Stimulated activated CD4-positive, alpha-beta T cell treated with anti-CD3 and anti-CD28 coated beads, Interleukin-1b, Interleukin-23, amount 100 ng/mL, for 1 hour (primary cell): ENCODE results near the gene CYP24A1.

Source experiments
- DNase-seq, 2 donors: peaks; one replicate each; pipeline ENCODE4 v3.0.0-alpha.2; 2020; ENCODE audit warnings: low read depth in 2 of 2

CYP24A1 gene

DNA sequence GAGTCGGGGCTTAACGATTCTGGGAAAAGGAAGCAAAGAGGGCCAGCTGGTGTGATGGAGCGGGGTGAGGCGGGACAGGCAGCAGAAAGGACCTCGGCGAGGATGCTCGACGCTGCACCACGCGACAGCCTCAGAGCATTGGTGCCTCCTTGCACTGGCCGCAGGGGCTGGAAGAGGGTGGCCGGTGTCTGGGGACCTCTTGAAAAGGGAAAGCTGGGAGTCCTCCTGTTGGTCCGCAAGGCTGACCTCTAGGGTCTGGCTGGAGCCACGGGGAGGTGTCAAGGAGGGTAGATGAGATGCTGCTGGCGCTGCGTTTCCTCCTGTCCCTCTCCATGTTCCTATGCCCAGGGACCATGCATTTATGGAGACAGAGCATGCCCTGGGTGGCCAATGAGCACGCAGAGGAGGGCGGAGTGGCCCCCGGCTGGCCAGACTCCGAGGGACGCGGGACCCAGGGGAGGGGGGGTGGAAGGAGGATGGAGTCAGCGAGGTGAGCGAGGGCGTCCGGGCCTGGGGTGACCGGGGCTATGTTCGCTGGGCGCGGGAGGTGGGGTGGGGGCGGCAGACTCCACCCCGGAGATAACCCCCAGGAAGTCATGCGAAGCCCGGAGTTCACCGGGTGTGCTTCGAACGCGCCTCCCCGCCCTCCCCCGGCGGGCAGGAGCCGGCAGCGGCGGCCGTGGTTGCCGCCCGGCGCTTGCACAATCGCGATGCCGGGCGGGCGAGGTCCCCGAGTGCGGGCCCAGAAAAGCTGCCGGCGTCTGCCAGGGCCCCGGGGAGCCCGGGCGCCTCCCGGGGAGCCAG, at the start of gene CYP24A1:
Gene CYP24A1, minus strand, starts transcription at position 334 of the 804 bp plus-strand sequence. CDS start 407 bp downstream, outside the sequence.
- no peak for DNase-seq

DNA sequence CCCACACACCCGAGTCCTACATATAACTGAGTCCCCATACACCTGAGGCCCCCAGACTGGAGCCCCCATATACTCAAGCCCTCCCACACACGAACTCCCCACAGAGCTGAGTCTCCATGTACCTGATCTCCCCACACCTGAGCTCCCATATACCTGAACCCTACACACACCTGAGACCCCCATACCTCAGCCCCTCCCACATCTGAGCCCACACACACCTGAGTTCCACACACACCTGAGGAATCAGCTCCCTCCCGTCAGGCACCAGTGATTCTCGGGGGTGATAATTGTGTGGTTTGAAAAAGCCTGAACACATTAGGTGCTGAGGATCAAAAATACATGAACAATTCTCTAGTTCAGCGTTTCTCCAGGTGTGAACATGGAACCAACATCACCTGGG, 49.5 kb upstream of the CYP24A1 start:
- DNase-seq: no peak

DNA sequence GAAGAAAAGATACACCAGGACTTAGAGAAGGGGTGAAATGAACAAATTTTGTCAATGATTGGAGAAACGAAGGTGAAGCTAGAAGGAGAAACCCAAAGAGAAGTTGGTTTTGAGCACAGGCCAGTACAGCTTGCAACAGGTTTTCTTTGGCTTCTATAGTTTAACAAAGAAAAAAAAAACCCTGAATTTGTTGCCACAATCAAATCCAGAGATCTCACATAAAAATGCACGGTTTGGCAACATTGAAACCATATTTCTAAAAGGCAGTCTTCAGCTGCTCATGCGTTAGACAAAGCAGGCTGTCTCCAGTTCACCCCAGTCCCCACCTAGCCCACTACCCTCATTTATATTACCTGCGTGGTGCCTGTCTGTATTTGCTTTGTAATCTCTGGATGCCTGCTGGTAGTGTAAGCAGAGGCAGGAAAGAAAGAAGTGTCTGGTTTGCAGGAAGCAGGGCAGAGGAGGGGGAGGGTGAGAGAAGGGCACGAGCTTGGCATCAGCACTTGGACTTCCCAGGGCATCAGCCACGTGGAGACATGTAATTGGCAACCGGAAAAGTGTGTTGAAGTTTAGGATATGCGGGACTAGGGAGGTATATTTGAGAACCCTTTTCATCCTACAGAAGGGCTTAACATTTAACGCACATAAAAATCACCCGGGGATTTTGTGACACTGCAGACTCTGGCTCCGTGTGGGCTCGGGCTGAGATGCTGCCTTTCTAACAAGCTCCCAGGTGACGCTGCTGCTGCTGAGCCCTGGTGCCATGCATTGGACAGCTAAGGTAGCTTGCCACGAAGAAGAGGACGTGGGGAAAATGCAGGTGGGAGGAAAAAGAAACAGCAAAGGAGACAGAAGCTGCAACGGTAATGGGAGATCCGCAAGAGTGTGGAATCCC, 48.5 kb upstream of the CYP24A1 start:
- no peak for DNase-seq

DNA sequence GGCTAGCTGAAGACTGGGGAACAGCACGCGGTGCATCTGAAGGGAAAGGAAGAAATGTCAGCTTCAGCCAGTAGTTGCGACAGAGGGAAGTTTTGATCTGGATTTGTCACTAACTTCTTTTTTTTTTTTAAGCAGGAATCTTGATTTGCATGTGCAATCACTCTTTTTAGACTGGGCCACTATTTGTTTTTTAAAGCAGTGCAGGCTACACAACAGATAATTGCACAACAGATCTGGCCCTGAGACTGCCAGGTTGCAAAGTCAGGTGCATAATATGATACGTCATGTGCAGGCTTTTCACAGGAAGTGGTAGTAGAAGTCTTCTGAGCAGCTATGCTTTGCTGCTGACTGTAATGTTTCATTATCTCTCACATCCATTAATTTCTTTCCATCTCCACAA, 47.6 kb upstream of the CYP24A1 start:
- no peak for DNase-seq

DNA sequence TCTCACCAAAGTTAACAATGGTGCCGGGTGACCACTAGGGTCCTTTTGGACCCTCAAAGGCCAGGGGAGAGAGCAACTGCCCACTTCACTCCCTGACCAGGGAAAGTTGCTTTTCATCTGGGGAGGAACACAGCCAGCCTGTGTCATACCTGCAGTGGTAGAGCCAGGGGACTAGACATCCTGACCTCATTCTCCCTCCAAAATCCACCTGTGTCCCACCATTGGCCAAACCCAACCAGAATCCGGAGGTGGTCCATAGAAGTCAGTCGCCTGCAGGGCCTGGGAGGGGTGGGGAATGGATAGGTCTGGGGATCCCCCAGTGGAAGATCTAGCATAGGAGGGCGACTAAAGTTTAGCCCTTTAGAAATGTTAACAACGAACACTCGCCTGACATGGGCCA, 46.9 kb upstream of the CYP24A1 start:
- DNase-seq: no peak

DNA sequence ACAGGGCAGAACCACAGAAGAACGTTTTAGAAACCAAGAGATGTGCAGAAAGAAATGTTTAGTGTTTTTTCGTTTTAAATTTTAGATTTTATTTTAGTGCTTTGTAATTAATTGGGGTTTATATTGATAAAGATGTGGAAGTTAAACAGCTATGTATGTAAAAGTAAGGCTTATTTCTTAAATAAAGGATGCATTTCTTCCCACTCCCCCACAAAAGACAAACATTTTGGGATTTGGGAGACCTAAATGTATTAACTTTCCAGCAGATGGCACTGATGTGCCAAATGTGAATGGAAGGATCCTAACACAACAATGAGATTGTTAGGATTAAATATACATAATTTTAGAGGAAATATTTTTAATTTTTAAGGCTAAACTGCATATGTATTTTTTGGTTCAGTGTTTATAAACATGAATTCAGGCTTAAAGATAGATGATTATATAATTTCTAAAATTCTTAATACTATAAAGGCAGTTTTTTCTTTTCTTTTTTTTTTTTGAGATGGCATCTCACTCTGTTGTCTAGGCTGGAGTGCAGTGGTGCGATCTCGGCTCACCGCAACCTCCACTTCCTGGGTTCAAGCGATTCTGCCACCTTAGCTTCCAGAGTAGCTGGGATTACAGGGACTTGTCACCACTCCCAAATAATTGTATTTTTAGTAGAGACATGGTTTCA, 46.1 kb upstream of the CYP24A1 start:
- no peak for DNase-seq

DNA sequence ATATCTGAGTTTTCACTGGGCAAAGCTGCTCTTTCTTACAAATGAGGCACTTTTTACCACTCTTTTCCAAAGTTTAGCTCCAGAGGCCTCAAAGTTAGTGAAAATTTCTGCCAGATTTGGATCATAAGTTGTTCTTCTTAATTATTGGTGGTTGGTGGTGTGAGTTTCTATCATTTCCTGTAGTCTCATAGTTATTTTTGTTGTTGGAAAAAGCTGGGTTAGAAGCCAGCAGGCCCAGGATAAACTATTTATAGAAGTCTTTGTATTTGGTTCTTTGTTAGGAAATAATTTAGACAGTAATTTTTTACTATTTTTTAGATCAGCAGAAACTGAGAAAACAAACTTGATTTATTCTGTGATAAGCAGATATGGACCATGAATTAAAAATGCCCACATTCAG, 44.7 kb upstream of the CYP24A1 start:
- no peak for DNase-seq

DNA sequence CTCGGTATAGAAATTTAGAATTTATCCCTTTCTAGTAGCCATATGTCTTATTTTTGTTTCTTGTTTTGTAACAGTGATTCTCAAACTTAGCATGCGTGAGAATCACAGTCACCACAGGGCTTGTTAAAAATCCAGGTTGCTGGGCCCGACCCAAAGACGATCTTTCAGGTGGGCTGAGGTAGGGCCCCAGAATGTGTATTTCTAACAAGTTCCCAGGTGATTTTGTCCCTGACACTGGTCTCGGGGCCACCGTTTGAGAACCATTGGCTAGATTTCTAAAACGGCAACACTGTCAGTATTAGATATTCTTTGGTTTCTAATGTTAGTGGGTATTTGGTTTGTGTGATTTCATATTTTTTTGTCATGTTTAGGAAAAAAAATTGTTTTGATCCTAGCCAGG, 44.0 kb upstream of the CYP24A1 start:
- DNase-seq: no peak

DNA sequence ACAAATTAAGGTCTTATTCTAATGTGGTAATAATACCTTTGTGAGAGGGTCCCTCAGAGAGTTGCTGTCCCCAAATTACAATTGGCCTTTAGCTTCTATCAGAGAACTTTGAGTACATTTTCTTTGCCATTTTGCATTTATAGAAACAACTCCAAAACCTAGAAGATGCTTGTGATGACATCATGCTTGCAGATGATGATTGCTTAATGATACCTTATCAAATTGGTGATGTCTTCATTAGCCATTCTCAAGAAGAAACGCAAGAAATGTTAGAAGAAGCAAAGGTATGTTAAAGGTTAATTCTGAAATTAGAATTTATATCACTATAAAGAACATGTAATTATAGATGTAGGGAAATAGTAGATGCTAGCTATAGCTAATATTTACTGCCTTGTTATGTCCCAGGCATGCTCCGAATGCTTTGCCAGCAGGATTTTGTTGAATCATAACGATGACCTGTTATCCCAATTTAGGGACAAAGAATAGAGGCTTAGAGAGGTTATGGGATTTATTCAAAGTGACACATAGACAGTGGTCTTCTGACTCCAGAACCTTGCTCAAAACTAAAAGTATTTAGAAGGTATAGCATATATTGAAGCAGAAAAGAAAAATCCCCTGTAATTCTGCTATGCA, 41.5 kb upstream of the CYP24A1 start:
- no peak for DNase-seq

DNA sequence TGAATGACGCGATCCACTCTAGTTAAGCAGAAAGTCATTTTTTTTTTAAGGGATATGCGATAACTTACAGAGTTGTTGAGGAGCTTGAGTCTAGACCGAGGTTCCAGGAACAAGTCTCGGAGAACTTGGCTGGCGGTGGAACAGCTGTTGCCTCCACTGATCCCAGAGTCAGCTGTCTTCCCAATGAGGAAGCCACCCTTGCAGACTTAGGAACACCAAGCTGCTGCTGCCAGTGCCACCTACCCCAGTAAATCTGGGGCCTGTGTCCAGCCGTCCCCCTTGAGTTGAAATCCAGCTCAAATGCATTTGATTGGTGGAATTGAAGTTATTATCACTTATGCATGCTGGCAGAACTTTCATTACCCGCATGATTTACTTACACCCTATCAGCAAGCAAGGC, 40.8 kb upstream of the CYP24A1 start:
- no peak for DNase-seq

DNA sequence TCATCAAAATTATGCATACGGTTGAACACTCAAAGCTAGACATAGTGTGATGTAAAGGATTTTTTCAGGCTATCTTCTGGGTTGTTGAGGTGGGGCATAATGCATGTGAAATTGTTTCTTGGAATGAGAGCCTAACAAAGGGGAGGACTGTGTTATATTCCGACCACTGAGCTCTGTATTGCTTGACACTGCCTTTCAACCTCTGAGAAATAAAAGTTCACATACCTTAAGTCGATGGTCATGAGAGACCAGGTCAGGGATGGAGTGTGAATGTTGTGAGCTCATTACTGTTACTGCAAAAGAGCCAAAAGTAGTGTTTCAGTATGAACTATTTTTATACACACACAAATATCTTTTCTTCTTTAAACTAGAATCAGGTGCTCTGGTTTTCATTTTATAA, 39.1 kb upstream of the CYP24A1 start:
- DNase-seq: no peak

DNA sequence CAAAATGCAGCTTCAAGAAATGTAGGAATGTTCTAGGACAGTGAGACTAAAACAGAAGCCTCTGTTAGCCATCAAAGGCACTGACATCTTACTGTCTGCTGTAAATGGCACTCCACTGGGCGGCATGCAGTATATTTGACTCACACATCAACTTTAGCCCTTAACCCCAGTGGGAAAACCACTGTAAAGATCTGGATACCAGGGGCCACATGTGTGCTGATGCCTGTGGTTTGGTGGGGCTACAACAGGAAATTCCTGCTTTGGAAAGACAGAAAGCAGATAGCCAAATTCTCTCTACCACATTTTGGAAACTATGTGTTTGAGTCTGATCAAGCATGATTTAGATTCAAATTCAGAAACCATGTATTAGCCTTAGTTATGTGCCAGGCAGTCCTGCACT, 38.4 kb upstream of the CYP24A1 start:
- no peak for DNase-seq

DNA sequence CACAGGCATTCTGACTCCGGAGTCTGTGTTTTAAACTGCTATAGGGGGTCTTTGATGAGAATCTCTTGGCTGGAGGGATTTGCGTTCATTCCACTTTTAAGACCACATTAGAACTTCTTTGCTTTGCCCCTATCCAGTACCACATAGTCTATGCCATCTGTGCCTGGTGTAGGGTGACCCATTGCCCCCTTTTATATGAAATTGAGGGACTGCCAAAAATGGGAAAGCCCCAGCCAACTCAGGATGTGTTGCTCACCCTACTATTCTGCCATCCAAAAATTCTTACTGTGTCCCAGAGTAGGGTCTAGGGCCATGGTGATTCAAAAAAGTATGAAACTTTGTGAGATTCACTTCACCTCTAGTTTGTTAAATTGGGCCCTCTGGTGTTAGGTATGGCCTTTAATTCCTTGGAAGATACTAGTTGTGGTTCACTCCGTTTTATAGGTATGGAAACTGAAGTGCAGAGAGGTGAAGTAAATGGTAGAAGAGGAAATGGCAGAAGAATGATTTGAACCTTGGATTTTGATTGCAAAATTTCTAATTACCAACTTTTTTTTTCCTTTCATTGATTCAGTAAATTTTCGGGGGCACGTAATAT, 35.5 kb upstream of the CYP24A1 start:
- no peak for DNase-seq

DNA sequence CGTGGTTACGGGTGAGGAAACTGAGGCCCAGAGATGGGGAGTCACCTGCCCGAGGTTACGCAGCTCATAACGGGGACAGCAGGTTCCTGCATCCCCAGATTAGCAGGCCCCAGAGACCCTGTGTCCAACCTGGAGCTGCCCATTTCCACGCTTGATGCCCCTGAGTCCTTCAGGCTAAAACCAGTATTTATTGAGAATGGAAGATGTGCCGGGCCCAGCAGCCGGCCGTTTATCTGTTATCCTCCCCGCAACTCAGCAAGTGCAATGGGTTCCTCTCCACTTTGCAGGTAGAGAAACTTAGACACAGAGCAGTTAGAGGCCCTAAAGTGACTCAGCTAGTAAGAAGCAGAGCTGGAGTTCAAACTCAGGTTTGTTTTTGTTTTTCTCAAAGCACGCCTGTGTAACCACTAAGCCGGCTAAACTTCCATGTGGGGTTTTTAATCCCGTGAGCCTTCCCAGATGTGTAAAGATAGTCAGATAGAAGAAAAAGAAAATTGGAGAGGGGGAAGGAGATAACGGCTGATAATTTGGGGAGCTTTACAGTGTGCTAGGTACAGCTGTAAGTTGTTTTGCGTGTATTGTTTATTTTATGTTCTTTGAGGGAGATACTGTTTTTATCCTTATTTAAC, 34.9 kb upstream of the CYP24A1 start:
- DNase-seq: no peak

DNA sequence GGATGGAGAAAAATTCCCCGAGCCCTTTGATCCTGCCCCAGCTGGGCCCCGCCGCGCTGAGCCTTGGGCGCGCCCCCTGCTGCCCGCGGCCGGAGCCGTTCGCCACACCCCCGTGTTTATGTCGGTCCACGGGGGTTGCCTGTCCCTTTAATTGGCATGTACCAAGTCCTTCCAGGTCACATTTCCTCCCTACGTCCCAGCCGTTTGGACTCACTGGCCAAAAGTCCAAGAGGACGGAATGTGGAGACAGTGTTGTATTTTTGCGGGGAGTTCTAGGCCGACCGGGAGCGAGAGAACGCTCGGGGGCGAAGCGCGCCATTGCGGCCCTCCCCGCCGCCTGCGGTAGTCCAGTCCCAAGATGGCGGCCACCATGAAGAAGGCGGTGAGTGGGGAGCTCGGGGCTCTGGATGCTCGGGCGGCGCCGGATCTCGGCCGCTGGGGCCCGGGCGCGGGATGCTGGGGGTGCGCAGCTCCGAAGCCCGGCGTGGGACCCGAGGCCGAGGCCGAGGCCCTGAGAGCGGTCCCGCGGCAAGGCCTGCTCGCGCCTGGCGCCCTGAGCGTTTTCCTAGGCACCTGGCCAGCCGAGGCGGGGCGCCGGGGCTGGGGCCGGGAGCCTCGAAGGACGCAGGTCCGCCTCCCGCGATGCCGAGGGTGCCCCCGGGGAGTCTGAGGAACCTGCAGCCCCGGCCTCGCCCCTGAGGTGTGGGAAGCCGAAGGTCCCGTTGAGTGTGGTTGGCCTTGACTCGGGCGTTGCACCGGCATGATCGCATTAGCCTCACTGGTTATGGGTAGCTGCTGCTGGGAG, 34.2 kb upstream of the CYP24A1 start, which contains the start of gene PFDN4:
Gene PFDN4, plus strand, starts transcription at position 345 of the 805 bp plus-strand sequence. Its CDS starts 14 bp downstream, at position 359.
- peak; percentile 37 to 65 for DNase-seq

DNA sequence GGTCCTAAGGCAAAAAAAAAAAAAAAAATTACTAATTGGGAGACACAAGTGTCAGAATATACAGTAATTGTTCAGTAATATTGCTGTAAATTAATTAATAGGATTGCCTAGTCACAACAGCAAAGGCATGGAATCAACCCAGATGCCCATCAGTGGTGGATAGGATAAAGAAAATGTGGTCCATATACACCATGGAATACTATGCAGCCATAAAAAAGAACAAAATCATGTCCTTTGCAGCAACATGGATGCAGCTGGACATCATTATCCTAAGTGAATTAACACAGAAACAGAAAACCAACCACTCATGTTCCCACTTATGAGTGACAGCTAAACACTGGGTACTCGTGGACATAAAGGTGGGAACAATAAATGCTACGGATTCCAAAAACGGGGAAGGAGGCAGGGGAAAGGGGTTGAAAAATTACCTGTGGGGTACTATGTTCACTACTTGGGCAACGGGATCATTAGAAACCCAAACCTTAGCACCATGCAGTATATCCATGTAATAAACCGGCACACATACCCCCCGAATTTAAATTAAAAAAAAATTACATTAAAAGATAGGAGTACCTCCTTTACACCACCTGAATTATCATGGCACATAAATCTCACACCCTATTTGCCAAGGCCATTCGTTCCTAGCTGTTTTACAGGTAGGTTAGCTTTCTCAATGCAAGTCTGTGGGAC, 33.4 kb upstream of the CYP24A1 start:
- no peak for DNase-seq

DNA sequence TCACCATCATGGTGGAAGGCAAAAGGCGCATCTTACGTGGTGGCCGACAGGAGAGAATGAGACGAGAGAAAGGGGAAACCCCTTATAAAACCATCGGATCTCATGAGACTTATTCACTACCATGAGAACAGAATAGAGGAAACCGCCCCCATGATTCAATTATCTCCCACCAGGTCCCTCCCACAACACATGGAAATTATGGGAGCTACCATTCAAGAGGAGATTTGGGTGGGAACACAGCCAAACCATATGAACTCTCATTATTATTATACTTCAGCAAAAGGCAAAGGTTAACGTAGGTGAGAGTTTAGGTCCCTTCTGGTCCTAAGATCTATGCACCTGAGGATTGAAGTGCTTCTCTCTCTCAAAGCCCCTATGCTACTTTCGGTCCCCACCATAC, 31.7 kb upstream of the CYP24A1 start:
- no peak for DNase-seq

DNA sequence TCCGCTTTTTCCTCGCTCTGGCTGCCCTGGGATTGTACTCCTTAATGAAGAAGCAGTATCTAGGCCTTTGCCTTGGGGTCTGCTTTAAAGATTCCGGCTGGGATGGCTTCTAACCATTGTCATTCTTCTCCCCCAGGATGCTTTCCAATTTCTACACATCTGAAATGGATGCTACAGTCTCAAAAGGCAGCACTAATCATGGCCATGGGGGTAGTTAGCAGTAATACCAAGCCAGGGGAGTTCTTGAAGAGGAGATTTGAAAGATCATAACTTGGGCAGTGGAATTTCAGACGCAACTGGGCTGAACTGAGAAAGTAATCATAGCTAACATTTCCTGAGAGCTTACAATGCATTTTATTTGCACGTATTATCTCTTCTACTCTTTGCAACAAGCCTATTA, 30.7 kb upstream of the CYP24A1 start:
- no peak for DNase-seq

DNA sequence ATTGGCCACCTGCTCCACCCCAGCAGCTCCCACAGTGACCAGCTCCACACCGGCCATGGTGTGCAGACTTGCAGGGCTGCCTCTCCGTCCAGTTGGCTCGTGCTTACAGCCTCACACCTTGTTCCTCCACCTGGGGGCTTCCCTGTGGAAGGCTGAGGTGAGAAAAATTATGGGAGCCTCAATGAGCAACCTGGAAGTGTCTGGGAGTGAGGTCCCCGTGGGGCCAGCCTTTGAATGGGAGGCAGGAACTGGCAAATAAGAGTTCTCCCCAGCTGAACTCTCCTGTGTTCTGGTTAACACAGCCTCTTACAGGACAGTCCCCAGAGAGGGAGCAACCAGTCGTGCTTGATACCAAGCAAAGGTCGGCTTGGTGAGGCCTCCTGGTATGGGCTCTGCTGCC, 30.3 kb upstream of the CYP24A1 start:
- no peak for DNase-seq
